DMS 273 (cell line): Measurements from ENCODE around the gene NOP16.

Experiments used
- DNase-seq: peaks from one replicate; lab custom pipeline; 2025; ENCODE audit not compliant: unreplicated experiment; lab: John Stamatoyannopoulos, UW

Gene NOP16

DNA sequence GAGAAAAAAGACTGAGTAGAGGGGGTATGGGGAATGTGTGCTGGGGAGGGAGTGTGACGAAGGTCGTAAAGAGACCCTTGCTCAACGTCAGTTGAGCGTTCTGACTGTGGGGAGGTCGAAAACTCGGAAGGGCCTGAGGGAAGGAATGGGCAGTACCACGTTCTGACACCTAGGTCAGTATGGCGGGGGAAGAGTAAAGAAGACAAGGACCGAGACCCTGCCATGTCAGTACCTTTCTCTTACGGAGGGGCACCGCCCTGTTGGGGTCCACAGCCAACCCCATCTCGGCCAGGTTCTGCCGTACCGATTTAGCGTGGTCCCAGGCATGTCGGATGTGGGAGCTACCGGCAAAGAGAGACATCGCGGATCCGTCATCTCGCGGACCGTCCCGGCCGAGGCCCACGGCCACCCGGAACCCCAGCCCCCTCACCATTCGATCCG lies 375 bp downstream of the NOP16 start:
- peak; percentile 61 for DNase-seq

DNA sequence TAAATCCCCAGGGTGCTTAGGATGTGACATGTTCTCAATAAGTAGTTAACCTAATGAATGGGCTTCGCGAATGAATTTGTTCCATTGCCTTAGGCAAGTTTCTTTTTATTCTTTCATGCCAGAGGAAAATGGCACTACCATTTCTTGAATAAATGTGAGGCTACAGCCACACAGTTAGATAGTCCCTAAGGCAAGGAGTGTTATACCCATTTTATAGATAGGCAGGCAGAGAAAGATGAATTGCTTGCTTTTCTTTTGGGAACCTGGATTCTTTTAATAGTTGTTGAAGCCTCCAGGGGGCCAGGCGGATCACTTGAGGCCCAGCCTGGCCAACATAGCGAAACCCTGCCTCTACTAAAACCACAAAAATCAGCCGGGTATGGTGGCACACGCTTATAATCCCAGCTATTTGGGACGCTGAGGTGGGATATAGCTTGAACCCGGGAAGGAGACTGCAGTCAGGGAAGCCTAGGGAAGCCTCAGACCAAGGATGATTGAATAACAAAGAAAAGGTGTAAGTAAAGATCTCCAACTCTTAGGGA lies 943 bp downstream of the NOP16 start:
- peak; percentile 27 for DNase-seq

DNA sequence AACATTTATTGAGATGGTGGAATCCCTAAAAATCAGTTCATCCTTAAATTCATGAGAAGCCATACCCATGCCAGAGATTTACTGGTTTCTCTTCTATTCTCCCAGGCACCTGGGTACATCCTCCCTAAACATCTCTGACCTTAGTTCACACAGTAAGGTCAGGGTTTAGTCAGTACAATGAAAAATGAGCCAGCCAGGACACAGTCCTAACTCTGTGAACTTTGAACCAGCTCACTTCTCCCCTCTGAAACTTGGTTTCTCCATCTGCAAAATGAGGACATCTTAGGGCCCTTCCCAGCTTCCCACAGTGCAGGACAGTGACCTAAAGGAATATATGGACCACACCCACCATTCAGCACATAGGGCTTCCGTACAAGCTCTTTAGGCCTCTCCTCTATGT lies 1.9 kb downstream of the NOP16 start:
- no peak for DNase-seq

DNA sequence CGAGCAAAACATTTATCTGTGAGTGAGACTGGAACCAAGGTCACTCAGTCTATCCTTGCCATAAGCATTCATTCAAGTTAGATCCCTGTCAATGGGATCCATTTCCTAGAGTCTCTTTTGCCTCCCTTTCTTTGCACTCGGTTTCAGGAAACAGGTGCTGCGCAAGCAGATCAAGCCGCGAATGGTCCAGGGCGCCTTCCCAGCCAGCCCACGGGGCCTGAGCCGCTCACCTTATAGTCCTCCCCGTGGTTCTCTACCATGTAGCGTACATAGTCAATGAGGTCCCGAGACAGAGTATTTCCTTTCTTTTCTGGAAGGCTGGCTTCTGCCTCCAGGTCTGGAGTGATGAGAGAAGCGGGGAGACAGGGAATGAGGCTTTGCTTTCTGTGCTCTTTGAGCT lies 3.4 kb downstream of the NOP16 start:
- no peak for DNase-seq

DNA sequence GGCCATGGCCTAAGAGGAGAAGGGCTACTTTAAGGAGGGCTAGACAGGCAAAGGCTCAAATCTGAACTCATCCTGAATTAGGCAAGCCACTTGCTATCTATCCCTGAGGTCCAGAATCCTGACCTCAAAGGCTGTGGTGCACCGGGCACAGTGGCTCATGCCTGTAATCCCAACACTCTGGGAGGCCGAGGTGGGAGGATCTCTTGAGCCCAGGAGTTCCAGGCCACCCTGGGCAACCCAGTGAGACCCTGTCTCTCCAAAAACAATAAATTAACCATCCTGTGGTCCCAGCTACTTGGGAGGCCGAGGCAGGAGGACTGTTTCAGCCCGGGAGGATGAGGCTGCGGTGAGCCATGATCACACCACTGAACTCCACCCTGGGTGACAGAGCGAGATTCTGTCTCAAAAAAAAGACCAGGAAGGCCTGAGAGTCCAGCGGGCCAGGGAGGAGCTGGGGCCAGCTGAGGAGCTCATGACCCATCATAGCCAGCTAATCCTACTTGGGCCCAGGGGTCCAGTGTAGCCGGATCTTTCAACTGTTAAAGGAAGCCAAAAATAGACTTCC lies 4.0 kb downstream of the NOP16 start:
- DNase-seq: no peak

DNA sequence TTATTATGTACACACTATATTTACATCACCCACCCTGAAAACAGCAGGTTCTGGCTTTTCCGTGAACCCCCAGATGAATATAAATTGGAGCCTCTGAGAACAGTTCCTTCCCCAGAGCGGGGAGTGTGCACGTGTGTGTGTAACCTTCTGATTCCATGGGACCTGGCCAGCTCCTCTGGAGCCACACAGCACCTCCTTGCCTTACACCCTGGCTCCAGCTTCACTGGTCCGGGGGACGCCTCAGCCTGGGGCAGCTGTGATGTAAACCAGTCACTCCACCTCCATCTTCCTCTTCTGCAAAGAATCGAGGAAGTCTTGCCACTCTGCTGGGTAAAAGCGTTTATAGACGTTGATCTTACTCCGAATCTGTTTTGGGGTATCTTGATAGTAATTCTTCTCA lies 4.4 kb downstream of the NOP16 start:
- no peak for DNase-seq

DNA sequence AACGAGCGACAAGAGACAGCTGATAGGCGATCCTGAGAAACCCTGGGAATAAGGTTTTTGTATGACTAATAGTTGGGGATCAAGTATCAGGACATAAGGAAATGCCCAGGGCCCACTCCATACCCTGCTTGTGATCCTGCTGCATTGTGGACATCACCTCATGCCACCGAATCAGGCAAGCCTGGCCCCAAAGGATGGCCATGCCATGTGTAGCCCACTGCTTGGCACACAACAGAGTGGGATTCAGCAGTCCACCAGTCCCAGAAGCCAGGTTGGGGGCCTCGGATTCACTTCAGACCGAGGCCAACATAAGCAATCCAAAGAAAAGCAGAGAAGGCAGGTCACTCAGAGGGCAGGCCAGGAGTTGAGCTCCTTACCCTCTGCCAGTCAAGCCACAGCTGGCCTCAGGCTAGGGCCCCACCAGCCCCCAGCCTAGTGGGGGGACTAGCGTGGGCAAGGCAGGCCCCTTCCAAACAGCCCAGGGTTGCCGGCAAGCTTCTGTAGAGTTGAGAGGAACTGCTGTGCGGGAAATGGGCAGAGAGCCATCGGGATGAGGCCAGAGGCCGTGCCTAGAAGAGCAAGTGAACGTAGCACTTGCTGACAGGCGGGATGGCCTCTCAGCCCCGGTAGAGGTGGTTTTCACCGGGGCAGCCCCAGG lies 5.0 kb downstream of the NOP16 start:
- DNase-seq: peak; percentile 47

DNA sequence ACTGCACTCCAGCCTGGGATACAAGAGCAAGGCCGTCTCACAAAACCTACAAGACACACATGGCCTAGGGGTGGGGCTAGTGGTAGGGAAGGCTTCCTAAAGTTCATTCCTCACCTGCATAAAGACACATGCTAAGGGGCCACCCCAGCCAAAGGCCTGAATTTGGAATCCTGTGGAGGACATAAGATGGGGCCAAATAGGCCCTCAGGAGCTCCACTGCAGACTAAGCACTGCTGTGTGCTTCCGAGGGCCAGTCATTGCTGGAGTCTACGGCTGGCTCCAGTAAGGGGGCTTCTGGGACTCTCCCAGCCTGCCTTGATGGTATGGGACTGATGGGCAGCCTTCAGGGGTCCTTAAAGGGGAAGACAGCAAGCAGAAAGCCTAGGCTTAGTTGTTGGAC lies 5.7 kb downstream of the NOP16 start:
- no peak for DNase-seq

DNA sequence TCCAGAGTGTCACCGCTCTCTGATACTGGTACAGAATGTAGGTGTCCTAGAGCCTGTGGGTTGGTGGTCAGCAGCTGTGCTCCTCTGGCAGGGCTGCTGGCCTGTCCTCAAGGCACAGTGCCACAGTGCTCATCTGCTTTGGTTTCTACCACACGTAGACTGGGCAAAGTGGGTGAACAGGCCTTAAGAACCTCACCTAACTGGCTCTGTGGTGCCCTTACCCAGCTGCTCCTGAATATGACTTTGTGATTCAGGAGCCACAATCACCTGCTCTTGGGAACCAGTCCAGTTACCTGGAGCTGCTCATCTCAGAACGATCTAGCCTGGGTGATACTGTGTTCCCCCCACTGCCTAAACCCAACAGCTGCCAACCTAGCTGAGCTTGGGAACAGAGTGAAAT lies 6.4 kb downstream of the NOP16 start:
- no peak for DNase-seq

DNA sequence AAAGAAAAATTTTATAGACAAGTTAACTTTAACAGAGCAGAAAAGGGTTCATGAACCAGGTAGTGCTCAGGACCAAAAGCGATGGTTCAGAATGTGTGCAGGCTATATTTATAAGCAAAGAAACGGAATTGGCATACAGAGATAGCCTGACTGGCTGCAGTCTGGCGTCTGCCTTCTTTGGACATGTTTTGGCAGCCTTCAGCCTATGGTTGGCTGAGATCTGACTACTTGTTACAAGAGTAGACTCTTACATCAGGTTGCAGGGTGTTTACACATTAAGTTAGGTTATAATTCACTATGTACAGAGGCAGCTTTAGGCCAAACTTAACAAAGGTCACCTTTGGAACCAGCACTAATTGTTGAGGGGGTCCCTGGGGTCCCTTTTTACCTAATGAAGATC lies 7.0 kb downstream of the NOP16 start:
- peak; percentile 29 for DNase-seq

DNA sequence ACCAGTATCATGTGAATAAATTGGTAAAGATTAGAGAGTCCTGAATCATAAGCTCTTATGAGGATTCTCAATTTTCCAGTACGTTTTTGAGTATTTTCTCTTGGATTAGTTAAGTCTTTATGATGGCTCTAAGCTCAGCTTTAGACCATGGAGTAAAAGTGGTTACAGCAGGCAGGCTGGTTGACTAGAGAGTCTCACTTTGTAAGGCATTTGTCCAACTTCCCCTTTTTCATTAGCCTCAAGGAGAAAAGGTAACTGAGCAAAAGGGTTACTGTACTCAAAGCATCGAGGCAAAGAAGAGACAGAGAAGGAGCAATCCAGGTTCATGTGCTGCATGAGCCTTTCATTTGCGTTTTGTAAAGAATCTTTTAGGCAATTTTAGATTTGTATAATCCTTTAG lies 8.5 kb downstream of the NOP16 start:
- no peak for DNase-seq

DNA sequence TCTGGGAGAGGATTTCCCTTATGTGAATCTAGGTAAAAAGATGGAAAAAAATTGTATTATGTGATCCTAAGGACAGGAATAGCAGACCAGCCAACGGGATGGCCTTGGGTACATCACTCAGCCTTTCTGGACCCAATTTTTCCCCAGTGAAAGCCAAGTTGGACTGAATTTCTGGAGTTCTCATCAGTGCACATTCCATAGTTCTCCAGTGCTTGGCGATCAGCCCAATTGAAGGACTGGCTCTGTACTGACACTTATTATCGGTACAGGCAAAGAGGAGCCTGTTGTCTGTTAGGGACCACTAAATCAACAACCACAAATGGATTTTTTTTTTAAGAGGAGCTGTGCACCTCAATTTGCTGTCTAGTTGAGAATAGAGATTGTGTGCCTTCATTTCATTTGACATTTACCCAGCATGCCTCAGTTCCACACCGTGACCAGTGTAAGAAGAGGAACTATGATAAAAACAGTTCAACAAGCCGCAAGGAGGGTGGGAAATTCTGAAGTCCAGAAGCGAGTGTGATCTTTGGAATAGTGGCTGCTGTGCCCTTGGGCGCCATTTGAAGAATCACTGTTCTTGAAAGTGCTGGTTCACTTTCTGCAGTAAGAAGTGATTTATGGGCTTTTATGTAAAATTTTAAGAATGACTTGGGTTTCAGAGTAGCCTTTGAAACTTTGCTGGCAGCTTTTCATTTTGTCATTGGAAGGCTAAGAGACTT lies 15.1 kb downstream of the NOP16 start:
- DNase-seq: no peak

DNA sequence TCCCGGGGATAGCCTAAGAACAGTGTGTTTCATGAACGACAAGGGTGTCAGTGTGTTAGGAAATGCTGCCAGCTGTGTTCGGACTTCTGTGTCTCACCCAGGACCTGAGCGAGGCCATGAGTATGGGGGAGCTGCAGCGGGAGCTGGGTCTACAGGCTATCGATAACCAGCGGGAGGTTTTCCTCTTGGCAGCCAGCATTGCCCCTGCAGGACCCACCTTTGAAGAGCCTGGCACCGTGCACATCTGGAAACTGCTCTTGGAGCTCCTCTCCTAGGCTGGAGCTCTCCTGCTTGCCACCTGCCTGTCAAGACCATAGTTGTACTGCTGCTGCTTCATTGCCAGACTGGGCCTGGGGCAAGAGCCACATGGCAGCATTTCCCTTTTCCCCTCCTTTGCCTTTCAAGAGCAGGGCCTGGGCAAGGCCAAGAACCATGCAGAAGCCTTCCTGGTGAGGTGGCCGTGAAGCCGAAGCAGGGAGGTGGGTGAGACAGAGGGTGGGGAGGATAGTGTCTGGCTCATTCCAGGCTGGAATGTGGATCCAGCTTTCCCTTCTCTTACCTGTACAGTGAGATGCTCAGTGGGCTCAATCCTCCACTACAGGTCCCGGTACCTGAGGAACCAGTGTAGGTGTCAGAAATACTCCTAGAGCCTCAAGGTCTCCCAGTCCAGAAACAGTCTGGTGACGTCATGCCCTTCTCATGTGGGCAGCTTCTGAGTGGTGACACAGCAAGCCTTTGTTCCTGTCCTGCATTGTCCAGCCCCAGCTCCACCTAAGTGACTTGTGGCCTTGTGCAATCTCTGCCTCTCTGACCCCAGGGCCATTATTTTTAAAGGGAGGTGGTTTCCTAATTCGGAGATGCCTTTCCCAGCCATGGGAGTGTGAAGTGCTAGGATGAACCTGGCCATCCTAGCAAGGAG lies 16.5 kb downstream of the NOP16 start:
- no peak for DNase-seq

DNA sequence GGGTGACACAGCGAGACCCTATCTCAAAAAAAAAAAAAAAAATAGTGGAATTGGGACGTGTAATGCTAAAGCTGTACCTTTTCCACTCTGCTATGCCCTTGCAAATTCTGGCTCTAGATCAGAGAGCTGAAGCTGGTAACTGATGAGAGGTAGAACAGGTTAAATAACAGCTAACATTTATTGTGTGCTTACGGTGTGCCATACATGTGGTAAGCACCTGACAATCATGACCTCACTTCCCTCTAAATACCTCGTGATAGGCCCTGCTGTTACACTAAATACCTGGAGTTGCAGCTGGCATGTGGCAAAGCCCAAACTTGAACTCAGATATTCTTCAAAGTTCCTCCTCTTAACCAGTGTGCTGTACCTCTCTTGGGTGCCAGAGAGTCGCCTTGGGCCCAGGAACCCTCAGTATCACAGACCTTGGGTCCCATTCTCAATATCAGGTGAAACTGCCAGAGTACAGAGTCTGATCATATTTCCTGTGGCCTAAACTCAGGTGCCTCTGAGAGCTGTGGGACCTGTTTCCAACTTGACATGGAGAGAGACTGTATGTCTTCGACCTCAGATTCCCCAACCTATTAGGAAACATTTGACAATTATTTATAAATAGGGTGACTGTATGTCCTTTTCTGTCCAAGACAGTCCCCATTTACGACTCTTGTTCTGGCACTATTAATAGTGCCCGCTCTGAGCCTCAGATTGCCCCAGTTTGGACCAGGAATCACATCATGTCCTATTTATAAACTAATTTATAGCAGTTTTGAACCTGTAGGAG lies 18.3 kb downstream of the NOP16 start:
- DNase-seq: no peak

DNA sequence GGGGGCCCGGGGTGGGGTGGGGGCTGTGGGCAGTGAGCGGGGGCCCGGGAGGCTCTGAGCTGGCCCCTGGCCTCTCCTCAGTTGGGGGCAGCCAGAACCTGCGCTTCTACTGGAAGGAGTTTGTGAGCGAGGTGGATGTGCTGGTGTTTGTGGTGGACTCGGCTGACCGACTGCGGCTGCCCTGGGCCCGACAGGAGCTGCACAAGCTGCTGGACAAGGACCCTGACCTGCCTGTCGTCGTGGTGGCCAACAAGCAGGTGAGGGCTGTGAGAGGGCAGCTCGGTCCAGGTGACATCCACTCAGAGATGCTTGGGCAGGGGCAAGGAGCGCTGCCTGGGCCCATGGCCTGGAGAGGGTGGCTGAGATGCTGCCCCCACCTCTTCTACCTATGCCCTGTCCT lies 19.7 kb downstream of the NOP16 start:
- DNase-seq: no peak

DNA sequence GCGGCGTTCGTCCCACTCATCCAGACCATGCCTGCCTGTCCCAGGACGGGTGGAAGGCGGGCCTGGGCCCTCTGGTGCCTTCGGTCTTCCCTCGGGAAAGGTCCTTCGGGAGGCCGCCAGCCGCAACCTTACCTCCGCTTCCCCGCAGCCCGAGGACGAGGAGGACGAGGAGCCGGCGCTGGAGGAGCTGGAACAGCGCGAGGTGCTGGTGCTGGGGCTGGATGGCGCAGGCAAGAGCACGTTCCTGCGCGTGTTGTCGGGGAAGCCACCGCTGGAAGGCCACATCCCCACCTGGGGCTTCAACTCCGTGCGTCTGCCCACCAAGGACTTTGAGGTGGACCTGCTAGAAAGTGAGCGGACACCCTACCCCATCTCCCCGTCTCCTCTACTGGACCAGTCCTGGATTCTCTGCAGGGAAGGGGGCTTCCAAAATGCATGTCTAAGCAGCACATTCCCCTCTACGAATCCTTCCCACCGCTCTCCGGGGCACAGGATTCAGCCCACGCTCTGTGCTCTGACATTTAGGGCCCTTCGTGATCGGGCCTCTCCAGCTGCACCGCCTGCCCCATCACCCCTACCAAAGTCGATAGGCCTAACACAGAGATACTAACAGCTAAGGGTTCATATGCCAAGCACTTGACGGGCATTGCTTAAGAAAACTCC lies 22.0 kb downstream of the NOP16 start:
- no peak for DNase-seq

DNA sequence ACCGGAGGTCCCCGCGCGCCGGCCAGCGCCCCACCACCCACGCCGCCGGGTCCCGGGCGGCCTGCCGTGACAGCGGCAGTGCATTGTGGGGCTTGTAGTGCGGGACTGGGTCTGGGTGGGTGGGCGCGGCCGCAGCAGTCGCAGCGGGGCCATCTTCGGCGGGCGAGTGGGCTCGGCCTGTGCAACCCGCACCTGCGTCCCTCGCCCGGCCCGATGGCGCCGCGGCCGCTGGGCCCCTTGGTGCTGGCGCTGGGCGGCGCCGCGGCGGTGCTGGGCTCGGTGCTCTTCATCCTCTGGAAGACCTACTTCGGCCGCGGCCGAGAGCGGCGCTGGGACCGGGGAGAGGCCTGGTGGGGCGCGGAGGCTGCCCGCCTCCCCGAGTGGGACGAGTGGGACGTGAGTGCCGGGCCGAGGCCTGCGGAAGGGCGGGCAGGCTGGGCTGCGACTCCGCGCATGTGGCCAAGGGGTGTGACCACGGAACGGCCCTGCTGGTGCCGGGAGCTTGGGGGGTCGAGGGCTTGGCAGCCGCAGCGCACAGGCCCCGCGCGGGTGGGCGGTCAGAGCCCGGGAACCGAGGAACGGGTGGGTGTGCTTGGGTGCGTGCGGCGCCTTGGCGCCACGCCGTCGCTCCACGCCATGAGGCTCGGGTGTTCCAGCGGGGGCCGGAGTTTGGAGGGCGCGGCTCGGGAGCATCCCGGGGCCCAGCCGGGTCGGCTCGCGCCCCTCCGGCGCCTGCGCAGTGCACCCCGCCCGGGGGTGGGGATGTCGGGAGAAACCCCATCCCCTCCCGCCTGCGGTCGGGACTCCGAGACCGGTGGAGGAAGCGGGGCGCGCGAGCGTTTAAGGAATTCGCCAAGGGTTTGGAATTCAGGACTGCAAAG lies 22.8 kb downstream of the NOP16 start, which contains the start of gene ARL10:
Gene ARL10, plus strand, starts transcription at position 137 of the 881 bp plus-strand sequence. Its CDS starts 77 bp downstream, at position 214.
- DNase-seq: peak; percentile 69

DNA sequence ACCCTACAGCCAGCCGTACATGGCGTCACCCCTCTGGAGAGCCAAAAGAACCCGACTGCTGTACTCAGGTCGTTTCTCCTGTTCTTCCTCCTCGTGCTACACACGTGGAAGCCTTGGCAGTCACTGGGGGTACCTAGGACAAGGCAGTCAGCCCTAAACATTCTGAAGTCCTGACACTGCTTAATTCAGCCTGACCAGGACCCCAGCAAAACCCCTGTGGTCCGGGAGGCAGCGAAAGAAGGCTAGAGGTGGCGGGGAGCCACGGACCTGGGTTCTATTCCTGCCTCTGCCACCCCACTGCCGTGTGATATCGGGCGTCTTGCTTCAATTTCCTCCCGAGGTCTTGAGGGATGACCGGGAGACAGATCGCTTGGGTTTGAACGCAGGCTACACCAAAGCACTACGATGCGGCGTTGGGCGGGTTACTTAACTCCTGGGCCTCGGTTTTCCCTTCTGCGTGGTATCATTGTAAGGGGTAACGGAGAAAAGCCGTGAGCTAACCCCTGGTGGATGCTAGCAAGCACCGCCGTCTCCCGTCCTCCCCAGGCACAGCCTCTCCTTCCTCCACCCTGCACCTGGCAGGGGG lies 23.5 kb downstream of the NOP16 start:
- peak; percentile 69 for DNase-seq

DNA sequence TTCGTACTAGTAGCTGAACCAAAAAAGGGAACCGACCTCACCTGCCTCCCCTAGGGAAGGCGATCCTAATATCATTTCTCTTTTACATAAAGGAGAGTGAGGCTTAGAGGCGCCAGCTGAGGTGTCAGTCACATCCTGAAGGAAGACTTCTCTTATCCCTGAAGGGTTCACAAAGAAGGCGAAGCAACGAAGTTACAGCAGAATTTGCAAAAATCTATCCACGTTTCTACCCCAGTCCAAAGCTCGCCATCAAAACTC lies 26.2 kb downstream of the NOP16 start:
- DNase-seq: no peak
